Activated CD4-positive, alpha-beta T cell treated with anti-CD3 and anti-CD28 coated beads, Interleukin-2, amount 10 ng/mL, durations not matched to agents 24 days and 14 days (primary cell): ENCODE results near the gene SLC38A9. TPM values are rescaled to one million over a fixed set of nuclear protein-coding genes. Genes with fewer than 3 reads are reported as not detected.

Experiments used
- DNase-seq: peaks from one replicate; pipeline ENCODE4 v3.0.0; 2022
- H3K27ac Mint-ChIP-seq: one replicate; pipeline ENCODE4 v1.8.0; 2022; ENCODE audit warnings: mild to moderate bottlenecking, mixed read lengths
- H3K27me3 Mint-ChIP-seq: one replicate; pipeline ENCODE4 v1.8.0; 2022; ENCODE audit warnings: mixed read lengths
- H3K36me3 Mint-ChIP-seq: one replicate; pipeline ENCODE4 v1.8.0; 2022; ENCODE audit warnings: low read depth, mild to moderate bottlenecking, mixed read lengths
- H3K4me1 Mint-ChIP-seq: one replicate; pipeline ENCODE4 v1.8.0; 2021; ENCODE audit warnings: mixed read lengths
- H3K4me3 Mint-ChIP-seq: one replicate; pipeline ENCODE4 v1.8.0; 2022; ENCODE audit warnings: mild to moderate bottlenecking, moderate library complexity, mixed read lengths
- H3K9me3 Mint-ChIP-seq: one replicate; pipeline ENCODE4 v1.8.0; 2021; ENCODE audit warnings: mixed read lengths
- intact Hi-C: fragments of 100-400 bp; cut with micrococcal nuclease; formaldehyde crosslinking; loops from one replicate; pipeline ENCODE4 v1.15.1; 2023
- total RNA-seq: library from RNA; stranded (reverse); gene quantifications from 2 replicates; pipeline ENCODE4 v1.2.3, GENCODE V29; 2022

SLC38A9 gene
- total RNA-seq, 1 donor from 2014 or later, result 21.4 TPM

DNA sequence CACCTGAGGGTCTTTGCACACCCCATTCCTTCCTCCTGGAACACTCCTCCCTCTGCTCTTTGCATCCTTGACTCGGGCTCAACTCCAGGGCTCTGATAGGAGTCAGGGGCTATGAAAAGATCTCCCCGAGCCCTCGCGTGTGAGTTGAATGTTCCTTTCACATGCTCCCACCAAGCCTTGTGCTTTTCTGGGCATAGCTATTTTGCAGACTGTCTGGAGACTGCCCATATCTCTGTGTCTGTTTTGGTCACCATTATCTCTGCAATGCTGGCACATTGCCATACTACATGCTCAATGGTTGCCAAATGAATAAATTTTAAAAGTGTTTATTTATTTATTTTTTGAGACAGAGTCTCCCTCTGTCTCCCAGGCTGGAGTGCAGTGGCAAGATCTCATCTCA, 120.4 kb downstream of the SLC38A9 start:
- no peak for DNase-seq
- Mint-ChIP-seq H3K9me3 (peaks cover 3% of the 10 kb centered on the region), H3K27me3 (no peaks in the 10 kb centered on the region), H3K4me3 (peak overlapping the region; percentile 29), H3K4me1 (peaks cover 34% of the 10 kb centered on the region), H3K27ac (peak overlapping the region; percentile 93), H3K36me3 (peaks cover 7% of the 10 kb centered on the region)
- intact Hi-C loops, result no loop called here

- intact Hi-C loops, result no loop called here
- H3K27ac Mint-ChIP-seq, result peak overlapping the region; percentile 29
- H3K4me3 Mint-ChIP-seq, result no peak overlapping the region
- peaks cover 4% of the 10 kb centered on the region for H3K36me3 Mint-ChIP-seq
- H3K27me3 Mint-ChIP-seq, result no peaks in the 10 kb centered on the region
- DNase-seq, result no peak
- no peaks in the 10 kb centered on the region for H3K9me3 Mint-ChIP-seq
- peaks cover 24% of the 10 kb centered on the region for H3K4me1 Mint-ChIP-seq
Measured at GRCh38 chr5:55585206-55585610, 126.9 kb downstream of the SLC38A9 start.

DNA sequence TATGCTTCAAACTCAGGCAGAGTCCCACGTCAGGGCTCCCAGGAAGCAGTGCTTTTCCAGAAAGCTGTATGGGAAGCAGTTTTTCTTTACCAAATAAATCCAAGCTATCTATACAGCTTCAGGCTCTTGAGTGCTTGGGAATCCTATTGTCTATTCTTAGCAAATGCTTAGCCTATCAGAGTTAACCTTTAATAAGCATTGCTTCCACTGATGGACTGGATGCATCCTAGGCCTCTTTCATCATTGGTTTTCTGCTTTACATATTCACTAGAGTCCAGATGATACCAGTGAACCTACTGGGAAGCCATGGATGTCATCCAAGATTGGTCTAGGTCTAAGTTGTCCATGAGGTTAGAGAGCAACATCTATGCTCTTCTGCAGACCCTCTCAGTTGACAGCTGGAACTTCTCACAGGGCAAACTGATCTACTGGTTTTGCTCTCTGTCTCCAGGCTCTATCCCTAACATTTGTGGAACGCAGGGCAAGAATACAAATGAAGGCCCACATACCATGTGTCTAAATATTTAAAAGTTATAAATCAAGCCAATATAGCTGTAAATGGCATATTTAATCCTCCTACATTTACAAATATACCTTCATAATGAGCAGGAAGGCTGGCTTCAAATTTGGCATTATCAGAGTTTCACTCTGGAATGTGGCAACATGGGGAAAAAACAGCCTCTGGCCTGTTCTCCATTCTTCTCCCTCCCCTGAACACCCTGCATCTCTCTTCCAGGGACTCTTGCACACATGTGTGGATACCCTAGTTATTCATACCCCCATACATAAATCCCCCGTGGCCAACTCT, 127.5 kb downstream of the SLC38A9 start:
- Mint-ChIP-seq H3K4me3 (no peak overlapping the region), H3K36me3 (peaks cover 2% of the 10 kb centered on the region), H3K27me3 (no peaks in the 10 kb centered on the region), H3K27ac (no peak overlapping the region), H3K9me3 (no peaks in the 10 kb centered on the region), H3K4me1 (peaks cover 25% of the 10 kb centered on the region)
- DNase-seq, result no peak
- intact Hi-C loops, result loop anchor here (5.0 kb wide), 1 partner anchor 247 kb away; no protein-coding TSS in a partner anchor

GRCh38 chr5:55583578-55583977, 128.5 kb downstream of the SLC38A9 start:
- no peak overlapping the region for H3K4me3 Mint-ChIP-seq
- H3K27me3 Mint-ChIP-seq, result no peaks in the 10 kb centered on the region
- no peak for DNase-seq
- H3K36me3 Mint-ChIP-seq, result no peaks in the 10 kb centered on the region
- peaks cover 28% of the 10 kb centered on the region for H3K4me1 Mint-ChIP-seq
- H3K9me3 Mint-ChIP-seq, result no peaks in the 10 kb centered on the region
- H3K27ac Mint-ChIP-seq, result no peak overlapping the region
- intact Hi-C loops, result loop anchor here (2.0 to 5.0 kb wide), 2 partner anchors 49 to 246 kb away; partner anchors contain the start of gene PLPP1

DNA sequence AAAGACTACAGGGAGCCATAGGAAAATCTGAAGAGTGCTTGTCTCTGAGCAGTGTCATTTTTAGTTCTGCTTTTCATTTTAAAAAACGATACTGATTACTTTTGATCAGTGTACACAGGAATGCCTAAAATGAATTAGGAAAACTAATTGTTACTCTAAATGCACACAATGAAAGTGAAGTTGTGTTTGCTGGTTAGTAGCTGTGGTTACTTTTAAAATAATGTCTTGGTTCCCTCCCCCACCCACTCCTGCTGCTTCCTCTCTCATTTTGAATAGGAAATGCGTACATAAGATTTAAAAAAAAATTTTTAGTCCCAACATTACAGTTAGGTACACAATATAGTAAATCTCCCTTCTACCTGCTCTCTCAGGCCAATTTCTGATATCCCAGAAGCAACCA, 129.9 kb downstream of the SLC38A9 start:
- intact Hi-C loops, result loop anchor here (2.0 to 5.0 kb wide), 2 partner anchors 47 to 245 kb away; partner anchors contain the start of gene PLPP1
- DNase-seq, result no peak
- H3K4me3 Mint-ChIP-seq, result peak overlapping the region; percentile 42
- no peaks in the 10 kb centered on the region for H3K27me3 Mint-ChIP-seq
- H3K9me3 Mint-ChIP-seq, result no peaks in the 10 kb centered on the region
- no peak overlapping the region for H3K27ac Mint-ChIP-seq
- H3K4me1 Mint-ChIP-seq, result peaks cover 38% of the 10 kb centered on the region
- H3K36me3 Mint-ChIP-seq, result no peaks in the 10 kb centered on the region

DNA sequence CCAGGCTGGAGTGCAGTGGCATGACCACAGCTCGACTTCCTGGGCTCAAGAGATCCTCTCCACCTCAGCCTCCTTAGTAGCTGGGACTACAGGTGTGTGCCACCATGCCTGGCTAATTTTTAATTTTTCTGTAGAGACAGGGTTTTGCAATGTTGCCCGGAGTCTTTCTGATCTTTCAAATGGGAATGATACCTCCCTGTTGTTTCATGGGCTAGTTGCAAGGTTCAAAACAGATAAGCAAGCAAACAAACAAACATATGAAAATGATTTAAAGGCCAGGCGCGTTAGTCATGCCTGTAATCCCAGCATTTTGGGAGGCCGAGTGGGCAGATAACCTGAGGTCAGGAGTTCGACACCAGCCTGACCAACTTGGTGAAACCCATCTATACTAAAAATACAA, 132.1 kb downstream of the SLC38A9 start:
- peaks cover 45% of the 10 kb centered on the region for H3K4me1 Mint-ChIP-seq
- intact Hi-C loops, result loop anchor here (5.0 kb wide), 1 partner anchor 243 kb away; no protein-coding TSS in a partner anchor
- H3K27ac Mint-ChIP-seq, result no peak overlapping the region

GRCh38 chr5:55578771-55579170, 133.4 kb downstream of the SLC38A9 start:
- no peak for DNase-seq
- H3K4me3 Mint-ChIP-seq, result no peak overlapping the region

More for the DNA sequence above, 132.1 kb downstream of the SLC38A9 start:
- no peak for DNase-seq
- H3K36me3 Mint-ChIP-seq, result no peaks in the 10 kb centered on the region
- no peaks in the 10 kb centered on the region for H3K9me3 Mint-ChIP-seq
- H3K4me3 Mint-ChIP-seq, result no peak overlapping the region
- no peaks in the 10 kb centered on the region for H3K27me3 Mint-ChIP-seq

DNA sequence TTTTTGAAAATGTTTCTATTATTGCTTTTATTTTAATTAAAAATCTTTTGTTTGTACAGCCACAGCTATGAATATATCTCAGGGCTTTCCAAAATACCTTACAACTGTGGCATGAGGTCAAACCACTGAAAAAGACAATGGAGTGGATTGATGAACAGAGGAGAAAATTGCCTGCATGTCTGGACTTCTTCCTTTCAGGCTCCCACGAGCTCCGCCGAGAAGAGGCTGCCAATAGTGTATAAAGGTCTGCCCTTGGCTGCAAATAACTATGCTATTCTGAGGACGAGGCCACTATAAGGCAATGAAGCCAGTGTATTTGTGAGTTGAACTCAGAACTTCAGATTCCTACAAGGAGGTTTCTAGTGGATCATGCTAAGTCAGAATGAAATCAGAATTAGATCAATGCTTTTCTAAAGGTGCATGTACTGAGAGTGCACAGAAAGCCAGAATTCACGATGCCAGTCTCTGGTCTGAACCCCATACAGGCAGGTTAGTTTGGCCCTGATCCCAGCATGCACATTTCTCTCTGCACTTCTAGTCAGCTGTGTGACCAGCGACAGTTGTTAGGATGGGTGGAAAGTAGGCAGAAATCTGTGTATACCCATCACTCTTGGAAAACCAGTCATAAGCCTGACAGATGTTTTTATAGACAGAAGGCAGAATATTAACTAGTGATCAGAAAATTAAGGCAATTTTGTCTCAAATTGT, 134.6 kb downstream of the SLC38A9 start:
- H3K36me3 Mint-ChIP-seq, result no peaks in the 10 kb centered on the region
- no peak overlapping the region for H3K4me3 Mint-ChIP-seq
- intact Hi-C loops, result no loop called here
- H3K27ac Mint-ChIP-seq, result peak overlapping the region; percentile 49
- no peaks in the 10 kb centered on the region for H3K9me3 Mint-ChIP-seq
- DNase-seq, result no peak
- peaks cover 34% of the 10 kb centered on the region for H3K4me1 Mint-ChIP-seq
- no peaks in the 10 kb centered on the region for H3K27me3 Mint-ChIP-seq

More at GRCh38 chr5:55578771-55579170, 133.4 kb downstream of the SLC38A9 start:
- no peaks in the 10 kb centered on the region for H3K27me3 Mint-ChIP-seq
- no peaks in the 10 kb centered on the region for H3K36me3 Mint-ChIP-seq
- H3K27ac Mint-ChIP-seq, result no peak overlapping the region
- peaks cover 40% of the 10 kb centered on the region for H3K4me1 Mint-ChIP-seq
- intact Hi-C loops, result no loop called here
- H3K9me3 Mint-ChIP-seq, result no peaks in the 10 kb centered on the region

- H3K9me3 Mint-ChIP-seq, result no peaks in the 10 kb centered on the region
- peak overlapping the region; percentile 54 for H3K27ac Mint-ChIP-seq
- intact Hi-C loops, result no loop called here
- H3K4me1 Mint-ChIP-seq, result peaks cover 34% of the 10 kb centered on the region
- DNase-seq, result no peak
- no peak overlapping the region for H3K4me3 Mint-ChIP-seq
- H3K36me3 Mint-ChIP-seq, result no peaks in the 10 kb centered on the region
- H3K27me3 Mint-ChIP-seq, result no peaks in the 10 kb centered on the region
Measured at GRCh38 chr5:55576661-55577060, 135.5 kb downstream of the SLC38A9 start.

Other genes starting within 250 kb of the SLC38A9 start
- 29.7 and 33.9 TPM in 2 replicates for gene PLPP1, start 177.4 kb downstream of the SLC38A9 start, total RNA-seq
- 0.19 and 0.40 TPM in 2 replicates for gene DDX4, start 25.7 kb upstream of the SLC38A9 start, total RNA-seq
- gene IL31RA, start 139.0 kb upstream of the SLC38A9 start, total RNA-seq, result 0.63 and 0.92 TPM in 2 replicates